IPS-11a (cell line): ENCODE data around the gene FGF7.
"Not testable (repeated sequence)": the region's sequence is repeated elsewhere in the genome, so short reads cannot be mapped to it uniquely, and the experiment has no call there.

Source experiments
- H3K4me3 ChIP-seq: one replicate; pipeline ENCODE4 v1.5.1; 2013; ENCODE audit warnings: low read depth, low read length, control low read depth

The FGF7 gene

DNA sequence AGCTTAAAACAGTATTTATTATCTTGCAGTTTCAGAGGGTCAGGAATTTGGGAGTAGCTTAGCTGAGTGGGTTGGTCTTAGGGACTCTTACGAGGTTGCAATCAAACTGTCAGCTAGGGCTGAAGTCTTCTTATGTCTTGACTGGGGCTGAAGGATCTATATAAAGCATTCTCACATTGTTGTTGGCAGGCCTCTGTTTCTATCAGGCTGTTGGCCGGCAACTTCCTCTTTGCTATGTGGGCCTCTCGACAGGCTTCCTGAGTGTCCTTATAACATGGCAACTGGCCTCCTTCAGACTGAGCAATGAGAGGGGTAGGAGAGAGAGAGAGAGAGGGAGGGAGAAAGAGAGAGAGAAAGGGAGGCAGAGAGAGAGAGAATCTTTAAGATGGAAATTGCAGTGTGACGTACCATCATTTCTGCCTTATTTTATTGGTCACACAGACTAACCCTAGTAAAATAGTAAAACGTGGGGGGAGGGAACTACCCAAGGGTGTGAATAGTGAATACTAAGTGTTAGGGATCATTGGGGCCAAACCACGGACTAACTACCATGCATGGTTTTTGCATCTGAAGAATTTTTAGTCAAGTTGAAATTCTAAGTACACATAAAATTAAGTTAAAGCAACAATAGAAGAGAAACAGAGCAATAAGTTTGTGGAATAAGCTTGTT lies 16.1 kb downstream of the FGF7 start:
- no peak overlapping the region for H3K4me3 ChIP-seq

DNA sequence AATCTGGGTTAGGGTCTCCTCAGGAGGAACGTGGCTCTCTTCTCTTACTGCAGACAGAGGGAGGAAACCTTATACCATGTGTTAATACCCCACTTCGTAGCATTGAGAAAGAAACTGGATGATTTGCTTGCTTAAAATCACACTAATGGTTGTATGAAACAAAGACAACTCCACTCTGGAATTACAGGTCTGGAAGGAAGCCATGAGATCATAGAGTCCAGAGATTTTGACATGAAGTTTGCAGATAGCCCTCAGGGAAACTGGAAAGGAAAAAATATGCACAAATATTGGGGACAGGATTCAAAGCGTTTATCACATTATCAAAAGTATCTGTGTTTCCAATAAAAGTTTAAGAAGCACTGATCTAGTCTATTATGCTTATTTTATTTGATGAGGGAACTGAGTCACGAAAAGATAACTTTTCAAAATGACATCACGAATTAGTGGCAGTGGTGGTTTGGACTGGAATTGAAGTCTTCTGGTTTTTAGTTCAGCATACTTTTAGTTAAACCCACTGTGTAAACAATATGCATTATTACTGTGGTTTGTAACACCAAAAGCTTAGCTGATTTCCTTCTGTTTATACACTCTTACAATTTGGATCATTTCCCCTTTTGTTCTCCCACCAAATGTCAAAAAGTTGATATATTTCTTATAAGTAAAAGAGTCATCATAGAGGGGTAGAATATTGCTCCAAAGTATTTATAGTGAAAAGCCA lies 16.8 kb downstream of the FGF7 start:
- no peak overlapping the region for H3K4me3 ChIP-seq

DNA sequence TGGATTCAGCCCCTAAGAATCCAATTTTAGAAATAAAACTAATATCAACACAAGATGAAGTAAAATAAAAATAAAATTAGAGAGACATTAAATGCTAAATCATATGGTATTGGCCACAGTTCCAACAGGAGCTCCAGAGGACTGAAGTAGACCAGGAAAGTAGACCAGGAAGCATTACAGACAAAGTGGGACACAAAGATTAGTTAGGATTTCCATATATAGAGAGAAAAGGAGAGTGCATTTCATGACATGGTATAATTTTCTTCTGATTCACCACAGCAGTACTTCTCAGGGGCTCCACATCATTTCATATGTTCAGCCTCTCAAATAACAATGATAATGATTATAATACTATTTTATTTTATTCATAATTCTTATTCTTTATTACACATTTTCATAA lies 18.3 kb downstream of the FGF7 start:
- H3K4me3 ChIP-seq: no peak overlapping the region

DNA sequence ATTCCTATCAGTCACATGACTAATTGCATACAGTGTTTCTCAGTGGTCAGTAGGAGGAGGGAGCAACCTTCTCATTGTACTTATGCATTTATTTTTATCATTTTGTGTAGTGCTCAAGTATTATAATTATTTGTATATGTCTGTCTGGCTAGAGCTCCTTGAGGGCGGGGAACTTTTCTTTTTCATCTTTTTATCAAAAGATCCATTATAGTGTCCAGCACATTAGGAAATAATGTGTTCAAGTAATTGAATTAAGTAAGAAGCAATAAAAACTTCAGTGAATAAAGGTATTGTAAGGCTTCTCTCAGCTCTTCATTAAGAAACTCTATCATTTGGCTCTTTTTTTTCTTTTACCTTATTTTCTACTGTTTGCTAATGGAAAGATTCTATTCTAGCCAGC lies 18.8 kb downstream of the FGF7 start:
- no peak overlapping the region for H3K4me3 ChIP-seq

DNA sequence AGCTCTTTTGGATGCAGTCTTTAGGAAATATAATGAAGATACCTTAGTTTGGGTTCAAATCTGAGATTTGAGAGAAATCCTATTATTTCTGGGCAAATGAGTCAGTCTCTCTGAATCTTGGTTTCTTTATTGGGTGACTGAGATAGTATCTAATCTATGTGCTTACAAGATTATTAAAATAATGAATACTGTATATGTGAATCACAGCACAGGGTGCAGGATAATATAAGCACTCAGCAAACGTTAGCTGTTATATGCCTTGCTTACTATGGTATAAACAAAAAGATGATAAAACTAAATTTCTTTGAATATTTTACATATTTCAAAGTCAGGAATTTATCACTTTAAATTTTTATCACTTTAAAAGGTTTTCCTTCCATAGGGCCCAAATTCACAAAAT lies 29.6 kb downstream of the FGF7 start:
- no peak overlapping the region for H3K4me3 ChIP-seq

DNA sequence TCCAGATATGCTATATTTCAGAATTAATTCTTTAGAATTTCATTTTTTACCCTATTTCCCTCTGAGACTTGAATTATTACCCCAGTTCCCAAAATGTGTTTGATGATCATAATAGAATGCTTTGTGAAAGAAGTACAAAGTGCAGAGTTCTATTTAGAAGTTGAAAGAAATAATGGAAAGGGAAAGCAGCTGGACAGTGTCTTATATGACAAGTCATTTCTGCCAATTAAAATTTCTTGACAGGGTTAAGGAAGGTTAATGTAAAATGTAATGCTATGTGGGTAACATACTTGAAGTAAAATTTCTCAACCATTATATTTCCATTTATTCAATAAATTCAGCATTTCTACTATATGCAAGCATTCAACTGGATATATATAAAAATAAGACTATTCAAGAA lies 33.1 kb downstream of the FGF7 start:
- no peak overlapping the region for H3K4me3 ChIP-seq

DNA sequence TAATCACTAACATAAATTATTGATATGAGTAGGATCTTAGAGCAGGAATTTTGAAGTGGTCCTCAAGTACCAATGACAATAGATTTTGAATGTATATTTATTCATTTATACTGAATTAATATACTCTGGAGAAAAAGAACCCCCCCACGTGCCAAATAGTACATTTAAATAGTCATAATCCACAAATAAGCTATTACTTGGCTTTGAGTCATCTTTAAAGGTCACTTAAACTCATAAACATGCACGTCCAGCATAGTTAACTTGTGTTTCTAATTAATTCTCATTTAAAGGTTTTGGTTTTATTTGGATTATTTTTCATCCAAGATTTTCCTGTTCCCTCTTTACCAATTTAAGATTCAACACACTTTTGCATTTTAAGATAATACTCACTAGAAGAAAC lies 35.1 kb downstream of the FGF7 start:
- no peak overlapping the region for H3K4me3 ChIP-seq

DNA sequence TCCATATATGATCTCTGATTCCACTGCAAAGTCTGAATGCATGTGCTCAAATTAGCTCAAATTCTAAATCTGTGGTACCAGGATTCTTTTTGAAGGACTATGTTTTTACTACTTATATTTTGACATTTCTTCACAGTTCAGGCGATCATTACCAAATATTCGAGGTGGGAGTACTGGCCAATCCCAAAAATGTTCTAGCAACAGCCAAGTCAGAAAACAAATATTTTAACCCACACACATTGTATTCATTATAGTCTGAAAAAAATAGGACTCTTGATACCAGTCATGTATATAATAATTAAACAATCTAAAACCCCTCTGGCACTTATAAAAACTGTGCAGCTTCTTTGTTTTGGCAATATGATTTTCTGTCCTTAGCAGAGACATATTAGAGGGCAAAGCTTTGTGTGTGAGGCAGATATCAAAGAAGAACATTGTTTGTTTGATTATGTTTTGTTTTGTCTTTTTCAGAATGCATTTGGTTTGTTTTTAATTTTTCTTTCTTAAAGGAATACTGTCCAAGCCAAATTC lies 37.4 kb downstream of the FGF7 start:
- no peak overlapping the region for H3K4me3 ChIP-seq

DNA sequence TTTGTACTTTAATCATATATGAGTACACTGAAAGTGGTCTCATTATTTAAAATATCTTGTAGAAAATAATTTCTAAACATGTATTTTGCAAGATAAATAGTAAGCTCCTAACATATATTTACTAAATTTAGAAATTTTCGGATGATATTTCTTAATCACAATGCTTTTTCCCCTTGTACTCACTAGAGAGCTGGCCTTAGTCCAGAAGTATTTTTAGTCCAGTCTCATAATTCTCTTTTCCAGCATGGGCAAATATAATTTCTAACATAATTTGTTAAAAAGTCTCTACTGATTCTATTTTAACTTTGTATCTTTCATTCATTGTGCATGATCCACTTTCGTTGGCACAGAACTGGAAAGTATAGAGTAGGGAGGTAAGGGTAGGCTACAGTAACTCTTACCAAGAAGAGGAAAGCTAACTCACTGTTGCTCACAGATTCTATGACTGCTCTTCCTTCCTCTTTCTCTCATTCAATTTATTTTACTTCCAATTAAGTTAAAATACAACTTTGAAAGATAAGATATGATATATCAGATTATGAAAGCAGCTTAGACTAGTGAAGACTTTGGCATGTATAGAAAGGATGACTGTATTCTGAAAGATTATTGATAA lies 39.3 kb downstream of the FGF7 start:
- no peak overlapping the region for H3K4me3 ChIP-seq

DNA sequence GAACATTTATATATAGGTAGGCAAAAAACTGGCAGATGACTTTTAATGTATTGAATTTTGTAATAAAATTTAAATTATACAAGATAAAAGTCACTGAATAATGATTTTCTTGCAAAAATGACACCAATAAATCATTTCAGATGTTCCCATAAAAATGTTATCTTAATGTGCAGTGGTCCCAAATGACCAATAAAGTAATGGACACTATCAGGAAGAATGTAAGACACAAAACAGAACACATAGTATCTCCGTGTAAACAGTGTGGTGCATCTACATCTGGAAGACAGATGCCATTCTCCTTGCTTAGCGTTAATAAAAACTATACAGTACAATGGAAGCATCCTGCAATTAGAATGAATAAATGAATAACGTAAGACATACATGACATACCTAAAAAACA lies 41.5 kb downstream of the FGF7 start:
- no peak overlapping the region for H3K4me3 ChIP-seq

DNA sequence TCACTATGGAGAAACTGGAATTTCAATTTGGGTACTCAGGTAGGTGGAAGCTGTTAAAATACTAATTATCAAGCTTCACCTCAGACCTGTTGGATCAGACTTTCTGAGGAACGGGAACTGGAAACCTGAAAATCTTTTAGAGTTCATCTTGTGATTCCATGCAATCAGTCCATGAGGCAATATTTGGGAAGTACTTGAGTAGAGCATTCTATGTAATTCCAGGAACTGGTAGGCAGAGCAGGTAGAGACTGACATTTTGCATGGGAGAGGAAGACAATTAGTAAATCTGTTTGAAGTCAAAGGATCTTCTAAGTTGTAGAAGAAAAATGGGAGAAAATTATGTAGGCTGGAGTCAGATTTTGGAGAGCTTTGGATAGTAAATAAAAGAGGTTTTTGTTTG lies 43.1 kb downstream of the FGF7 start:
- no peak overlapping the region for H3K4me3 ChIP-seq

DNA sequence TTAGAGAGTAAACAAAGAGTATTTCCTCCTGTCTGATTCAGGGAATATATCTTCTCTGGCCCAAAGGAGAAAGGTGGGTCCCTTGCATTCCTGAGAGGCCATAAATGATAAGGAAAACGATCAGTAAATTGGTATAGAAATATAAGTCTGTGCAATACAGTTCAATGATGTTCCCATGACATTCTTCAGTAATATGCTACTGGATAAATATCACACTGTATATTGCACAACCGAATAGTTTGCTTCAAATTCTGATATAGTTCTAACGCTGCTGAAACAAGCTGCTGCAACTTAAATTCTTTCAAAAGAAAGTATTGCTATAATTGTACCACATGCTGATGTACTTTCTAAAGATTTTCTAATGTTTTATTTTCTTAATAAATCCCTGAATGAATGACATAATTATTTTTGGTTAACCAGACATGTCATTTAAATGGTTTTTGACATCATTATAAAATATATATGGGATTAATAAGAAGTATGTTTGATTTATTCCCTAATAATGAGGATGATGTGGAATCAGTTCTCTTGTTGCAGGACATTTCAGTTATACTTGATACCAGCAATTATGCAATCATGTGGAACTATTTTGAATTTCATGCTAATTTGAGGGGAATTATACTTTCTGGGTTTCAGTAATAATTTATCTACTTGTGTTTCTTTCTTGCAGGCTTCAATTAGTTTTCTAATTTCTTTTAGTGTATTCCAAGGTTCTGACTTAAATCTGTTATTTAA lies 44.9 kb downstream of the FGF7 start:
- no peak overlapping the region for H3K4me3 ChIP-seq

DNA sequence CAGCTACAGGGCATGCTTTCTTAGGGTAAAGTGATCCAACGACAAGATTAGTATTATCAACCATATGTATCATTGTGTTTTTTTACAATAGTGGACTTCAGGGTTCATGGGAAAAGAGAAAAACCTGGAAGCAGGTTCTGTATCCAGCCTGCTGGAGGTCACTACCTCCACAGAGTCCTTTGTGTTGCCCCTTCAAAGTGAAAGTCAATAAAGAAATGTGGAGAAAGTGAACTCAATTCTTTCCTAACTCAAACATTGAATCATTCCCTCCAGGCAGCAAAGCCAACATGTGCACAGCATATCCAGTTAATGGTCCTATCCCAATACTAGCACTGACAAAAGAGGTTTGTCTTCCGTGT lies 45.4 kb downstream of the FGF7 start:
- H3K4me3 ChIP-seq: no peak overlapping the region

DNA sequence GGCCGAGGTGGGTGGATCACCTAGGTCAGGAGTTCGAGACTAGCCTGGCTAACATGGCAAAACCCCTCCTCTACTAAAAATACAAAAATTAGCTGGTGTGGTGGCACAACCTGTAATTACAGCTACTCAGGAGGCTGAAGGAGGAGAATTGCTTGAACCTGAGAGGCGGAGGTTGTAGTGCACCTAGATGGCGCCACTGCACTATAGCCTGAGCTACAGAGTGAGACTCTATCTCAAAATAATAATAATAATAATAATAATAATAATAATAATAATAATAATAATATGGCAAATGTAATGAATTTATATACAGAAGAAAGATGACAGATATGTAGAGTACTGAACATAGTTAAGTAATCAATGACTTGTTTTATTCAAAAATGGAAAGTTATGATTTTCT lies 48.2 kb downstream of the FGF7 start:
- not testable (repeated sequence) for H3K4me3 ChIP-seq

DNA sequence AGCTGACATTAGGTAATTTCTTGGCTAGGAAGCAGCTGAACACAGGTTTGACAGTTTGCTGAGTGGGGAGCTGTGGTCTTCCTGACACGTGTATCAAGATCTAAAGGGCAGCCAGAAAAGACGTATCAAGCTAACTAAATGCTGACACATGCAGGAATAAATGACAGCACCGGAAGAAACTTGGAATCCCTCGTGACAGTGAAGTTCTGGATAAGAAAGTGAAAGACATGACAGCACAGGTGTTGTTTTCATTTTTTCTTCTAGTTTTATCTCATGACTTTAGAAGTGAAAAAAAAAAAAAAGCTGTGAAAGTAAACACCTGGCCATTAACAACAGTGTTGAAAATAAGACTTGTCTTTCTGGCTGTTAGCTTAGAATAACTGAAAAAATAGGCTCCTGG lies 48.7 kb downstream of the FGF7 start:
- no peak overlapping the region for H3K4me3 ChIP-seq

DNA sequence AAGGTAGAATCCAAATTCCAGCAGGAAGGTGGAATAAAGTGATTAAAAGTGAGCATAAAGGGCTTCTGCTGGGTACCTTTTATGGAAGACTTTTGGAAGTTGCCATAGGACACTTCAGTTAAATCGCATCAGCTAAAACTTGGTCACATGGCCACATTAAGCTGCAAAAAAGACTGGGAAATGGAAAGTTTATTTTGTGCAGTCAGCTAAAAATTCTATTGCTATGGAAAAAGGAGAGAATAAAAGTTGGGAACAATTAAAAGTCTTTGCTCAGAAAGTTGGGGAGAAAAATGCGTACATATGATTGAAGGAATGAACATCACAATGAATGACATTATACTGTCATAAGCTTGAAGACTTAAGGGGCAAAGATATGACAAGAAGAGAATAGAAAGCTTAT lies 49.3 kb downstream of the FGF7 start:
- no peak overlapping the region for H3K4me3 ChIP-seq

DNA sequence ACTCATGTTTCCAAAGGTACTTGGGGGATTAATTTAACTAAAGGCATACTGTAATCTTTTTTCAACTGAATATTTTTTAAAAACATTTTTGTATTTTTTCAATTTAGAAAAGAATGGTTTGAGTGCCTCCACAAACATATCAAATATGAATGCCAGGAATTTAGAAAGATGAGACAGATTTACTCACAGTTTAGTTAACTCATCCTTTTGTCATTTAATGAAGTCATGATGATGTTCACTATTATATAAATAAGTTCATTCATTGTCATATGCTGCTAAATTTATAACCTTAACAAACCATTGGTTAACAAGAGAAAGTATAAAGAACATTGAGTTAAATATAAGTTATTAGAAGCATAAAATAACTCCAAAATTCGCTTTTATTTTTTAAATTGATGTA lies 50.0 kb downstream of the FGF7 start:
- H3K4me3 ChIP-seq: no peak overlapping the region

DNA sequence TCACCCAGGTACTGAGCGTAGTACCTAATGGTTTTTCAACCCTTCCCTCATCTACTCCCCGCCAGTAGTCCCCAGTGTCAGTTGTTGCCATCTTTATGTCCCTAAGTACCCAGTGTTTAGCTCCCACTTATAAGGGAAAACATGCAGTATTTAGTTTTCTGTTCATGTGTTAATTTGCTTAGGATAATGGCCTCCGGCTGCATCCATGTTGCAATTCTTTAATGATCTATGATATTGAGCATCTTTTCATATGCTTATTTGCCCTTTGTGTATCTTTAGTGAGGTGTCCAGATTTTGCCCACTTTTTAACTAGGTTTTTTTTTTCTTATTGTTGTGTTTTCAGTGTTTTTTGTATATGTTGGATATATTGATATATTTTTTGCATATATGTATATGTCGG lies 55.0 kb downstream of the FGF7 start:
- H3K4me3 ChIP-seq: not testable (repeated sequence)

DNA sequence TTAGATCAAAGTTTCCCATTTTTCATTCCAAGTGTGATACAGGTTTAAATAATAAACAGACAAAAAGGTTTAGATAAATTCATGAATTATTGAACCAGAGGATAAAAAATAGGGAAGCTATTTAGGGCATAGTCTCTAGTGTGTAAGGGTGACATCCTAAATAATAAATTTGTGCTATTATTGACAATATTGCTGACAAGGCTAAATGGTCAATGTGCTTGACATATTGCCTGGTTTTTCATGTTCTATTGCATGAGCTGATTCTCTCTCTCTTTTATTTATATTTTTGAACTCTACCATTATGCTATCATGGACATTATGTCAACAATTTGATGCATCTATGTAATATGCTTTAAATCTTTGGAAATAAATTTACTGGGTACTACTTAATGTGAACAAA lies 55.9 kb downstream of the FGF7 start:
- not testable (repeated sequence) for H3K4me3 ChIP-seq

DNA sequence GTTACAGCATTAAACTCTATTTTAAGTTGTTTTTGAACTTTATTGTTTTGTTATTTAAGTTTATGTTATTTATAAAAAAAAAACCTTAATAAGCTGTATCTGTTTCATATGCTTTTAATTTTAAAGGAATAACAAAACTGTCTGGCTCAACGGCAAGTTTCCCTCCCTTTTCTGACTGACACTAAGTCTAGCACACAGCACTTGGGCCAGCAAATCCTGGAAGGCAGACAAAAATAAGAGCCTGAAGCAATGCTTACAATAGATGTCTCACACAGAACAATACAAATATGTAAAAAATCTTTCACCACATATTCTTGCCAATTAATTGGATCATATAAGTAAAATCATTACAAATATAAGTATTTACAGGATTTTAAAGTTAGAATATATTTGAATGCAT lies 62.4 kb downstream of the FGF7 start:
- H3K4me3 ChIP-seq: not testable (repeated sequence)

DNA sequence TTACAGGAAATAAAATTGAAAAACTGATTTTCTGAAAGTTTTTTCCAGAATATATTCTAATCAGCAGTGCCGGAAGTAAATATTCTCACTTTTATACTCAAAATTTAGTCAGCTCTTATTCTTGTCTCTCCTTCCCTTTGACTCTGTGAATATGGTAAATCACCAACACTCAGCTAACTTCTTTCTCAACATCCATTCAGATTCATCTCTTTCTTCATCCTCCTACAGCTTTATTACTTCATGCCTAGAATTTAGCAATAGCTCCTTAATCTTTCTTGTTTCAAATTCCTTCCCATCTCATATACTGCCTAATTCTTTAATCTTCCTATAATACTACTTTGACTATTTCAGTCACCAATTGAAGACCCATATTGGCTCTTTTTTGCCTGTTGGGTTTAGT lies 67.9 kb downstream of the FGF7 start:
- H3K4me3 ChIP-seq: no peak overlapping the region

DNA sequence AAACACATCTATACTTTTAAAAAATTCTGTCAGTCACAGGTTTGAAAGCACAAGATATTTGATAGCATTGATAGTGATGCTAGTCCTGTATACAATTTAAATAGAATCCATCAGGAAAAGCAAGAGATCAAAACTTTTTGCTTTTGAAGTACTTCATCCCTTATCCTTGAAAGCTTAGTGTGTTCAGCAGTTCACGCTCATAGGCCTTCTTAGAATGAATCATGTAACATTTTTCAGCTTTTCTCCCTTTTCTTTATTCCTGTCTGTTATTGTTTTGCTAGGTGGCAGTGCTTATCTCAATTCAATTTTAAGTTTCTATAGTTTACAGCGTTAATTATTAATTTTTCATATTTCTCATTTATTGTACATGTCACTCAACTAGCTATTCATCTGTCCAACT lies 69.1 kb downstream of the FGF7 start:
- H3K4me3 ChIP-seq: no peak overlapping the region
